RCC 7860 (cell line): ENCODE results near the gene CTSH.
A peak's percentile ranks its signal among the peaks of the same experiment; 100 is the strongest.
"Not testable (repeated sequence)": the region's sequence is repeated elsewhere in the genome, so short reads cannot be mapped to it uniquely, and the experiment has no call there.

ENCODE experiments used
- DNase-seq: peaks from one replicate; pipeline ENCODE4 v3.0.0-alpha.2; 2015; ENCODE audit warnings: low spot score
- FAIRE-seq: peaks from 2 replicates; lab custom pipeline; 2012; peaks lifted over from hg19 to GRCh38; lab: Jason Lieb, UNC

The CTSH gene

DNA sequence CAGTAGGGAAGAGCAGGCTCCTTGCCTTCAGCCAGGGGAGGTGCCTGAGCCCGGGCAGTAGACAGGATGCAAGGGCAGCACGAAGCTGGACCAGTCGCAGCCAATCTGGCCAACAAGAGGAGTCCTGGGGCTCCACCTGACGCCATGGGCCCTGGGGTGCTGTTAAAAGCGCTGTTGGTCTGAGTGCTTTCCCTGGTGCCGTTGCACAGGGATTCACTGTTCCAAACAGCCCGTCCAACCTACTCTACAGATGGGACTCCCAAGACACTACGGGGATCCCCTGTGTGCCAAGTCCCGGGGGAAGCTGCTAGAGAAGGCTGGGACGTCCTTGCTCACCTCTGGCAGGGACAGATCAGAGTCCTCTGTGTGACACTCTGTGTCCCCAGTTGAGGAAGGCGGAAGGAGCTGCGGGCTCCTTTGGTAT, 632 bp downstream of the CTSH start:
- DNase-seq (no peak), FAIRE-seq (no peak)

DNA sequence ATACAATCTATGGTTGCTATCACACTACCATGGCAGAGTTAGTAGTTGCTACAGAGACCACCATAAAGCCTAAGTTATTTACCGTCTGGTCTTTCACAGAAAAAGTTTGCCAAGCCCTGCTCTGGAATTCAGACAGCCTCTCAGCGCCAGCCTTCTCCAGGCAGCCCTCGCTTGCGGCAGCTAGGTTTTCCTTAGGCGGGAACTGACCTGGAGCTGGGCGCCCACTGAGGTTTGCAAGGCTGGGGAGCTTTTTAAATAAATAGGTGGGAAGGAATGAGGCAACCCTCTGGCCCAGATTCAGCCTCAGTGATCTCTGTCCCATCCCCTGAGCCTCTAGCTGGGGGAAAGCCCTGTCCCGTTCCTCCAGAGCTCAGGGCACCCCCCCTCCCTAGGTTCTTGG, 1.2 kb downstream of the CTSH start:
- FAIRE-seq: no peak
- no peak for DNase-seq

DNA sequence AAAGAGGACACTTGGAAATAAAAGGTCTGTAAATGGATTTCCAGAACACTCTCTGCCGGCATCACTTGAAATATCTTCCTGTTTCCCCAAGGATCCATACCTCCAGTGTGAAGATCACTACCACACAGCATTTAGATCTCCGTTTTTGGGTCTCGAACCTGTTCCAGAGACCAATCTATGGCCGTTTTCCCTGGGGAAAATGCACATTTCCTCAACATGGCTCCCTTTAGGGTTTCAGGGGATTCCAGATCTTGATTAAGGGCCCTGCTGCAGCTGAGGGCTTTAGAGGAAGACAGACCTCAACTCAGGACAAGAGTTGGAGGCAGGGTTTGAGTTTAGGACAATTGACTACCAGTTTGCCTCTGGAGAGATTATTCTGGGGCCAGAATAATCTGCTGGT, 2.1 kb downstream of the CTSH start:
- FAIRE-seq: no peak
- no peak for DNase-seq

DNA sequence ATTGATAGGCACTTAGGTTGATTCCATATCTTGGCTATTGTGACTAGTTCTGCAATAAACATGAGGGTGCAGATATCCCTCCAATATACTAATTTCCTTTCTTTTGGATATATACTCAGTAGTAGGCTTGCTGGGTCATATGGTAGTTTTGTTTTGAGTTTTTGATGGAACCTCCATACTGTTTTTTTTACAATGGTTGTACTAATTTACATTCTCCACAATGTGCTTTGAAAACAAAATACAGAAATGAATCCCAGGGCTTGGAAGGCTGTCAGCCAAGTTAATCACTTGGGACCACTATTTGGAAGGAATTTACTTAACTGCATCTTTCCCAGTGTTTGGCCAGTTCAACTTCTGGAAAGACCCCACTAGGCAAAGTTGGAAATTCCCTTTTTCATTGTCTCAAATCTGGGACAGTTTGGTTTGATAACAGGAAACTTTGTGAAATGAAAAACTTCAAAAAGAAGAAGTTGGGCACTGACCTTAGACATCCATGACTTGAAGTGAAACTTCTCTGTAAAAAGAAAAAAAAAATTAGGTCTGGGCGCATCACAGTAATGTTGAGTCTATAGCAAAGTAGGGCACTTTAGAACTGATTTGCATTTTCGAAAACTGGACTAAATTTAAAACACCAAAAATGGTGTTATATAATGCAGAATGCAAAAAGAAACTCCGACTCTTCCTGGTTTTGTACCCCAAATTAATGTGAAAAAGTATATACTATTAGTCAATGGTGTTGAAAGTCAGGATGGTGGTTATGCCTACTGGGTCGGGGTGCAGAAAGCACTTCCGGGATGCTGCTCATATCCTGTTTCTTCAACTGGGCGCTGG, 6.0 kb downstream of the CTSH start:
- DNase-seq (no peak), FAIRE-seq (no peak)

DNA sequence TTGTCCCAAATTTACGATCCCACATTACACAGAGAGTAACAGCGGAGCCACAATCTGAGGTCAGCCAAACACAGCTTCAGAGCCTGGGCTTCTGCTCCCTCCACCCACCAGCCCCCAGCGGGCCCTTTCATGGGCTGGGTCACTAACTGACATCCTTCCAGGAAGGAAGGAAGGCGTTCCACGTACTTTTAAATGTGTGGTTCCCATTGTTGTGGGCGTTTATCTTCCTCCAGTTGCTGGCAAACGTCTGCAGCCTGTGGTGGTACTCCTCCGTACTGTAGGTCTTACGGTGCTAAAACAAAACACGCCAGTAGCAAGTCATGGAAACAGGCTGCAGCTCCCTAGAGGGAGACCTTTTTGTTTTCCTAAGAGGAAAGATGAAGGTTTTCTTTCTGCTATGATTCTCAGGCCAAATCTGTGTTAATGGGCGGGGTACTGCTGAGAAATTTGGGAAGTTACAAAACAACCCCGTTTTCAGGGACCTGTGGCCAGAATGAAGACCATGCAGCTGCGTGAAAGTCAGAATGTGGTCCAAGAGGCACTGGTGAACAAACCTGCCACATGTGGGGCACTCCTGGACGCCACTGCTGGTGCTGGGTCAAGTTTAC, 7.6 kb downstream of the CTSH start:
- FAIRE-seq: no peak
- DNase-seq: no peak

DNA sequence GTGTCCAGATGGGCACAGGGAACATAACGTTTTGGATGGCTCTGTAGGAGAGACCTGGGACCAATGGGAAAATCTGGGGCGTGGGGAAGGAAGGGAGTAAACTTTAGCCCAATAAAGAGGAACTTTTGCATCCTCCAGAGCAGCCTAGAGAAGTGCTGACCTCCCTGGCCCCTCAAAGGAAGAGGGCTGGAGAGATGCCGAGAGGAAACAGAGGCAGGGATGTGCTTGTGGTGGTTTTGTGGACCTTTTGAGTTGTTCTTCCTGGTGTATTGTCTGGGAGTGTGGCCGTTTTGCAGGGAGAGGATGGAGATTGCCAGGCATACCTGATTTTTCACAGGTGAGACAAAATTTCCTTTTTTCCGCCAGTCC, 10.2 kb downstream of the CTSH start:
- FAIRE-seq (no peak), DNase-seq (no peak)

DNA sequence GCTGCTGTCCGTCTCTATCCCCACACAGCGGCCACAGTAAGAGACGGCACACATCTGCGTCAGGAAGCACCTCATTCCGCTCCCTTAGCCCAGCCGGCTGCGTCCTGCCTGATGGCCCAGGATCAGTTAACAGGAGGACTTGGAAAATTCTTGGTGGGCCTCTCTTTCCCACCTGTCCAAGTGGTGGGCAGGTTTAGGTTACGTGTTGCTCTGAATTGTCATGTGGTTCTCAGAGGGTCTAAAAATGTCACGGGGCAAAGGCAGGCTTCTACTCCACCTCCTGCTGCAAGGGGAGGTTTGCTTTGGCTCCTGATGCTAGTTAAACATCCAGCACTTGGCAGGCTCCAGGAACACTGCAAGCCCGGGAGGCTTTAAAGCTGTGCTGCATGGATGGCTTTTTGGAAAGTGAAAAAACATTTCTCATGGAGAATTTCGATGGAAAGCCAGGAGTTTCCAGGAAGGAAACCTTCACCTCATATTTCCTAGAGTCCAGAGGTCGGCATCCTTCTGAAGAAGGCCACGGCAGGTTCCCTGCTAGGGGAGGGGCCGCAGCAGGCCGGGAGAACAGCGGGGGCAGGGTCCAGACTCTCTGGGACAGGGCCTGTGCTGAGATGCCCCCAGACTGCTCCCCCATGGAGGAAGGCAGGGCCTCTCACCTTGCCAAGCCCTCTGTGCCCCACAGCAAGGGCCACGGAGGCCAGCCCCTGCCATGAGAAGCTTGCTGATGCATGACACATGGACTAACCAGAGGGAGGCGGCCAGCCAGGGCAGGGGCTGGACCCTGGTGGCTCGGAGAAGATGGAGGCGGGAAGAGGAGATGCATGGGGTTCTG, 10.8 kb downstream of the CTSH start:
- no peak for FAIRE-seq
- DNase-seq: no peak

DNA sequence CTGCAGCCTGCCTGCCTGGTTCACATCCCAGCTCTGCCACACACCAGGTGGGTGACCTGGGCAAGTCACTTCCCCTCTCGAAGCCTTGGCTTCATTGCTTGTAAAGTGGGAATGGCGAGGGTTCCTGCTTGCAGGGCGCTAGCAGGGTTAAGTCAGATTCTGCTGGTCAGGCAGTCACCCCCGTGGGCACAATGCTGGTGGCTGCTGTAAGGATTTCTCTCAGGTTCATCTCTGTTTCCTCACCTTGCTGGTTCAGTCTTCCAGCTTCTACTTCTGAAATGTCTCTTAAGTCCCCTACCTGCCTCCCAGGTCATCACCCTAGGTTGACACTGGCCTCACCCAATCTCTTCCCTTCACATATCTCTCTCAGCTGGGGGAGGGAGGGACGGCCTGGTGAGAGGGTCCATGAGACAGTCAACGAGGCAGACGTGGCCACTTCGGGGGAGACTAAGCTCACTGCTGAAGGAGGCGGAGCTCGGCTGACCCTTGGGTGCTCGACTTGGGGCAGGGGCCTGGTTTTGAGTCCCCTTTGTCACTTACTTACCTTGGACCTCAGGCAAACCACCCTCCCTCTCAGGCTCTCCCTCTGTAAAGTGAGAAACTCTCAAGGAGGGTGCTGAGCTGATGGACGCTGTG, 11.5 kb downstream of the CTSH start:
- FAIRE-seq (no peak), DNase-seq (no peak)

DNA sequence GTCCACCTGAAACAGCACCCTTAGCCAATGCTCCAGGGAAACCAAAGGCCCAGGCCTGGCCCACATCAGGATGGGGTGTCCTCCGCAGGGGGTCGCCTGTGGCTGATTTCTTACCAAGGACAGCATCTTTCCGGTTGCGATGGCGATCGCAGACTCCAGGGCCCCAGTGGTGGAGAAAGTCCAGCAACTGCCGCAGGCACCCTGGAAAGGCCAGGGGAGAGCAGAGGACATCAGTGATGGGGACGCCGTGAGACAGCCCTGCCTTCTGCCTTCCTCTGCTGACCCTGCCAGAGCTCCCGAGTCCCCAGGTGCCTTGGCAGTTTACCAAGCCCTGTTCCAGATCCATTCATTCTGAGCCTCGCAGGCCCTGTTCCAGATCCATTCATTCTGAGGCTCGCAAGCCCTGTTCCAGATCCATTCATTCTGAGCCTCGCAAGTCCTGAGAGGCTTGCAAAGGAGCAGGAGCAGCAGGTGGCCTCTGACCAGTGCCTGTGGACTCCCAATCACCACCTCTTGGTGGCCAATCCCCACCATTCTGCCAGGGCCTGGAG, 12.5 kb downstream of the CTSH start:
- no peak for FAIRE-seq
- DNase-seq: no peak

DNA sequence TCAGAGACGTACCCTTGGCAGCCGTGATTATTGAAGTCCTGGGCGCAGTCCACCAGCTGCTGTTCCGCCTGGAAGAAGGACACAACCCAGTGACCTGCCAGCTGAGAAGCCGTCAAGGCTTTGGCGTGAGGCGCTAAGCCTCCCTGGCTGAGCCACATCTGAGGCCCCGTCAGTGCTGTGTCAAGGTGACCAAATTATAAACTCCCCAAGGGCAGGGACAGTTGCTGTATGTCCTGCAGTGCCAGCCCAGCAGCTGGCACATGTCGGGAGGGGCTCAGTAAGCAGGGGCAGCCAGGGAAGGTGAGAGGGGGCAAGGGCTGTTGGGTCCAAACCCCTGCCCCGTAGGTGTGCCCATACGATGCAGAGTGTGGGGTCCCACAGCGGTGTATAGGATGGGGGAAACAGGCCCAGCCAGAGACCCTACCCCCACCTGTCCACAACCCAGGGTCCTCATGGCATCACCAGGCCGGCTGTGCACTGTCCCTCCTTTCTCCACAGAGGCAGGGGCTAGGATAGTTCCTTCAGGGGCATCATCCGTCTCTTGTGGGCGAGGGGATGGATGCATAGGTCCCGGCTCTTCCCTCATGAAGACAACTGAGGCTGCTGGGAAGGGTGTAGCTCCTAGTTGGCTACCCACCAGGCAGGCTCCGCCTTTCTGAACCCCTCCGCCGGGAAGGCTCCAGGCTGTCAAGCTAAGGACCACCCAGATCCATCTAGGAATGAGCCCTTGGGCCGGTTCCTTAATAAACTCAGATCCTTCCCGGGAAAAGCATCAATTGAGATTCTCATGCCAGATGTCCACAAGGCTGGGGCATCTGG, 13.2 kb downstream of the CTSH start:
- DNase-seq (no peak), FAIRE-seq (no peak)

DNA sequence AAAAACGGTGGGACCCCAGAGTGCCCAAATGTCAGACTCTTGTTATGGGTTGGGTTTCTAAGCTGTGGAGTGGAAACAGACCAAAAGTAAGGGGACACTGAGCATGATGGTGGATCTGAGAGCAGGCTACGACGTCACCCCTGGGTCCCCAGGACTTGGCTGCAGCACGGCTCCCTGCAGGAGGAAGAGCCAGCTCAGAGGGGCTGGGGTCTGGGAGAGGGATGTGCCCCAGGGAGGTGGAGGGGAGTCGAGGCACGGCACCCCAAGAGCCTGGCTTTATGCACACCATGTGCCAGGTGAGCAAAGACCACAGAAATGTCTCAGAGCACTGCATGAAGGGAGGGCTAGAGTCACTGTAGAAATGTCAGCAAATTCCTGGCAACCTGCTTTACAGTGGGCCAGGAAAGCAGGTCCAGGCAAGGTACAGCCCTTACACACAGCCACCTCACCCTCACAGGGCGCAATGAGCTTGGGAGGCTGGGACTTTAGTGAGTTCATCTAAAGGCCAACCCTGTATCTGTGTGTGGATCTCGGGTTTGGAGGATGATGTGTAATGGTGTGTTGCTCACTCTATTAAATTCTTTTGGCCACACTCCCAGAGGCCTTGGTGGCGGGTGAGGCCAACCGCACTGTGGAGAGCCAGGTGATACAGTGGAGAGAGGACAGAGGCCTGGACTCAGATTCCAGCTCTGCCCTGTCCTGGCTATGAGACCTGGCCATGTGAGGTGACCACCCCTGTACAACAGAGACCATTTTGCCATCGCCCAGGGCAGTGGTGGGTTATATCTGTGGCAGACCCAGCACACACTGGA, 14.1 kb downstream of the CTSH start:
- peak; percentile 97 for FAIRE-seq

DNA sequence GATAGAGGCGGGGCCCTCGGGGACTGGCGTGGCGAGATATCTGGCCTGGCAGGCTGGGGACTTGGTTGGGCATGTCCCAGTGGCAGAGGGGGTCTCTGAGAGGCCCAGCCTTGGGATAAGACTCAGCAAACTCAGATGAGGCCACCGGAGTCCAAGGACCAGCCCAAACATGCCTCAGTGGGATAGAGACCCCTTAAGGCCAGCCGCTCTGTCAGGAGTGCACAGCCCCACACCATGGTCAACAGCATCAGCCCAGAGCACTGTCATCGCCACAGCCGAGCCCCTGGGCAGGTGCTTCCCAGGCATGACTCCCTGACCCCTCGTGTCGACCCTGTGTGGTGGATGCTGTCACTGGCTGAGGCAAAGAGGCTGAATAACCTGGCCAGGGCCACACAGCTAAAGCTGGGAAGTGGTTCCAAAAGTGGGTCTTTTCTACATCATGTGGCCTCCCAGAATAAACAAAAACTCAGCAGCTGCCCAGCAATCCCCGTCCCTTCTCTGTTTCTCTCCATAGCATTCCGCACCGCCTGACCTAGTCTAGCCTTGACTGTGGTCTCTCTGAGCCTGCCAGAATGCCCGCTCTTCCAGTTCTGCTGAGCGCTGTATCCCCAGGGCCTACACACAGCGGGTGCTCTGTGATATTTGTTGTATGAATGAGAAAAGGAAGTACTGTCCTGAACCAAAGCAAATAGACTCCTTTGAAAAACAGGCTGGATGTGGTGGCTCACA, 15.1 kb downstream of the CTSH start:
- no peak for FAIRE-seq

More for the DNA sequence above, 14.1 kb downstream of the CTSH start:
- DNase-seq: peak; percentile 94

DNA sequence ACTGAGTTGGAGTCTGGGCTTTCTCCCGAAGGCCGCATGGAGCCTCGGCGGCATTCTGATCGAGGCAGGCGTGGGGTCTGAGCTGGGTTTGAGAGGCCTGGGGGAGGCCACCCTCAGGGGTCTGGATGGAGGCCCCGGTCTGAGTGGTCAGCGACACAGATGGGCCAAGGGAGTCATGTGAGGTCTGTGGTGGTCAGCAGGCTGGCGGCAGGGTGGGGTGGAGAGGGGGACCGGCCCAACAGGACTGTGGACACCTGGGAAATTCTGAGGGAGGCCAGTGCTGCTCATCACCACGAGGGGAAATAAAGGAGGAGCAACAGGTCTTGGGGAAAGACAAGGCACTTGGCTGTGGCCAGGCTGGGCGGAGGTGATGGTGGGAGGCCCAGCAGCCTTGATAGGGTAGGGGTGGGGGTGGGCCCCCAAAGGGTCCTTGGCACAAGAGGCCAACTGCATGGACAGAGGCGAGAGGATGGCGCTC, 16.2 kb downstream of the CTSH start:
- DNase-seq (no peak), FAIRE-seq (no peak)

More for the DNA sequence above, 15.1 kb downstream of the CTSH start:
- no peak for DNase-seq

DNA sequence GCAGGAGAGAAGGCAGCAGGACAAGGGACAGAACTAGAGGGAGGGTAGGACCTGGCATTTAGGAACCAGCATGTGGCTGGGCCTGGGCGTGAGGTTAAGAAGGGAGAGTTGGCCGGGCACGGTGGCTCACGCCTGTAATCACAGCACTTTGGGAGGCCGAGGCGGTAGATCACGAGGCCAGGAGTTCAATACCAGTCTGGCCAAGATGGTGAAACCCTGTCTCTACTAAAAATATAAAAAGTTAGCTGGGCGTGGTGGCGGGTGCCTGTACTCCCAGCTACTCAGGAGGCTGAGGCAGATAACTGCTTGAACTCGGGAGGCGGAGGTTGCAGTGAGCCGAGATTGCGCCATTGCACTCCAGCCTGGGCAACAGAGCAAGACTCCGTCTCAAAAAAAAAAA, 16.7 kb downstream of the CTSH start:
- FAIRE-seq, DNase-seq: not testable (repeated sequence)

DNA sequence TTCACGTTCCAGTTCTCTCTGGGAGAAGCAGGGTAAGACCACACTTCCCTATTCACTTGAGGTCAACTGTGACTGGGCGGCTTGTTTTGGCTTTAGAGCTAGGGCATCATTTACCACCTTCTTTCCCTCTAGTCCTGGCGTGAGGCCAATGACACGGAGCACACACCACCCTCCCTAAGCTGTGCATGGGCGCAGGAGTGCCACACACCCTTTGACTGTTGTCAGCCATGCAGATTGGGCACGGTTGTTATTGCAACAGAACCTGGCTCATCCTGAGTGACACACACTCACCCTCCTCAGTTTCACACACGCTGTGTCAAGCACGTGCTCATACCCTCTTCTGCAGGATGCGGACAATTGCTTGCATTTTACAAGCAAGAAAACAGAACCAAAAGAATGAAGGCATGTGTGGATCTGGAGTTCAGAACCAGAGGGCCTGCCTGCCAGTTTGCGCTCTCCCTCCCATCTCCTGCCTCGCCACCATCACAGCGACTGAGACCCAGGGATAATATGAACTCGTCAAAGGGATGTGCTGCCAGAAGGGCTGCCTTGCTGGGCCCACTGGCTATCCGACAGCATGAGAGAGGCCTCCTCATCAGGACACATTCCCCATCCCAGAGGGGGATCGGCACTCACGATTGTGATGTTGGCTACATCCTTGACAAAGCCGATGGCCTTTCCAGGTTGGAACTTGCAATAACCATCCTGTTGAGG, 17.6 kb downstream of the CTSH start:
- DNase-seq (no peak), FAIRE-seq (no peak)

DNA sequence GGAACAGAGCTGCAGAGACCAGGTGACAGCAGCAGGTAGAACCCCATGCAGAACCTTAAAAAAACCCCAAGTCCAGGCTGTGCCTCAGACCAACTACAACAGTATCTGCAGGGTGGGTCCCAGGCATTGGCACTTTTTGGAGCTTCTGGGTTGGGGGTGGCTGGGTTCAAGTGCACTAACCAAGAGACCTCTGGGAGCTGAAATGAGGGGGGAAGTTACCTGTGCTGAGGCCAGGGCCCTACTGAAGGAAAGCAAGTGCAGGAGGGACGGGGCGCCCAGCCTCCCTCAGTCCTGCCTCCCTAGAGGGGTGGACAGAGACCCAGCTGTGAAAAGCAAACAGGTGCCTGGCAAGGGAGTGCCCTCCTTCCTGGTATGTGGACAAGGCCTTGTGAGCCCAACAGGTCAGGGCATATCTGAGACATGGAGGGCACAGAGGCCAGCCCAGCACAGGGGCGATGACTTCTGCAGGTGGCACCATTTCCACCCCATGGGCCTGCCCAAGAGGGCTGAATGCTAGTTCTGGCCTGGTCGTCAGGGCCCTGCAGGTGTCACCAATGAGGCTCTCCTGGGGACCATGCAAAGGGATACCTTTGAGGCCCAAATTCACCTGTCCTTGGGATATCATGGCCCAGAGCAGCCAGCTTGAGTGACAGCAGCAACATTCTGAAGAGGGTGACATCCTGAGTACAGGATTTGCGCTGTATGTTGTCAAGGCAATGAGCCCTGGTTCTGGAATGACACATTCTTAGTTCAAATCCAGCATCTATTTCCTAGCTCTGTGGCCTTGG, 18.7 kb downstream of the CTSH start:
- DNase-seq: no peak
- FAIRE-seq: no peak

DNA sequence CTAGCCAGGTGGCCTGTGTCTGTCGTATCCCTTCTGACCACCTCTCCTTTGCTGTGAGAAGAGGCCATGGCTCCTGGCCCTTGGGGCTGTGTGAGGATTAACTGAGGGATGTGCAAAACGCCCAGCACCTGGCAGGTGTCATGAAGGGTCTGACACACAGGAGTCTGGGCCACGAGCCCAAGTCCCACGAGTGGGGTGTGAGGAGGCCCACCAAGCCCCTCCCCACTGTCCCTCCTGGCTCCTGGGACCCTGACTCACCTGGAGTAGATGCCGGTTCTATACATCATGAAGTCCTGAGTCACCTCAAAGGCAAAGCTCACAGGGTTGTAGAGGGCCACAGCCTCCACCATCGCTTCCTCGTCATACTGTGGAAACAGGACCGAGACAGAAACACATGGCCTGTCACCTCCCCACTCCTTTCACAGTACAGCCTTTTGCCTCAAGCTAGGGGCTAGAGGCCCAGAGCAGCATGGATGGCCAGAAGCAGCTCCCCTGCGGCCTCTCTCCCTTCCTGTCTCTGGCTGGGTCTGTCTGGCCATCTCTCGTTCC, 19.7 kb downstream of the CTSH start:
- no peak for FAIRE-seq
- DNase-seq: no peak
